ENCODE measurements around the gene STRN4.
"Not testable (repeated sequence)": the region's sequence is repeated elsewhere in the genome, so short reads cannot be mapped to it uniquely, and the experiment has no call there.

Gene STRN4, protein sequence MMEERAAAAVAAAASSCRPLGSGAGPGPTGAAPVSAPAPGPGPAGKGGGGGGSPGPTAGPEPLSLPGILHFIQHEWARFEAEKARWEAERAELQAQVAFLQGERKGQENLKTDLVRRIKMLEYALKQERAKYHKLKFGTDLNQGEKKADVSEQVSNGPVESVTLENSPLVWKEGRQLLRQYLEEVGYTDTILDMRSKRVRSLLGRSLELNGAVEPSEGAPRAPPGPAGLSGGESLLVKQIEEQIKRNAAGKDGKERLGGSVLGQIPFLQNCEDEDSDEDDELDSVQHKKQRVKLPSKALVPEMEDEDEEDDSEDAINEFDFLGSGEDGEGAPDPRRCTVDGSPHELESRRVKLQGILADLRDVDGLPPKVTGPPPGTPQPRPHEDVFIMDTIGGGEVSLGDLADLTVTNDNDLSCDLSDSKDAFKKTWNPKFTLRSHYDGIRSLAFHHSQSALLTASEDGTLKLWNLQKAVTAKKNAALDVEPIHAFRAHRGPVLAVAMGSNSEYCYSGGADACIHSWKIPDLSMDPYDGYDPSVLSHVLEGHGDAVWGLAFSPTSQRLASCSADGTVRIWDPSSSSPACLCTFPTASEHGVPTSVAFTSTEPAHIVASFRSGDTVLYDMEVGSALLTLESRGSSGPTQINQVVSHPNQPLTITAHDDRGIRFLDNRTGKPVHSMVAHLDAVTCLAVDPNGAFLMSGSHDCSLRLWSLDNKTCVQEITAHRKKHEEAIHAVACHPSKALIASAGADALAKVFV

GRCh38 chr19:46746281-46747057, at the start of gene STRN4:
Gene STRN4, minus strand, starts transcription at chr19:46746450. Its CDS starts 20 bp downstream, at chr19:46746430.
- DNase-seq (ENCODE audit: low spot score) = peak; percentile 96

- no peak for DNase-seq (ENCODE audit: low spot score)
Measured at GRCh38 chr19:46791944-46792343, 45.7 kb upstream of the STRN4 start.

DNA sequence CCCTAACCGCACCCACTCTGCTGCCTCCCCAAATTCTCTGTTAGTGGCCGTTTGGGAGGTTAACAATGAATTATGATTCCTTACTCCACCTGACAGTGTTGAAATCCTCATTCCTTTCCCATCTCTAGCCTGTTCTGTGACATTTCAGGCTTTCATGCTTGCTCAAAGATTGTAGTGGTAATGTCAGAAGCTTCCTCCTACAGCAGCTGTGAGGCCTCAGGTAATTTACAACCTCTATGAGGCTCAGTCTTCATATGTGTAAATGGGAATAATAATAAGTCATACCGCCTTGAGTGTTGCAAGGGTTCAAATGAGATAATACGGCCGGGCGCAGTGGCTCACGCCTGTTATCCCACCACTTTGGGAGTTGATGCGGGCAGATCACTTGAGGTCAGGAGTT, 43.1 kb upstream of the STRN4 start:
- no peak for DNase-seq (ENCODE audit: low spot score)

- DNase-seq (ENCODE audit: low spot score) = no peak
Measured at GRCh38 chr19:46788968-46789338, 42.7 kb upstream of the STRN4 start.

- peak; percentile 99 for DNase-seq (ENCODE audit: low spot score)
Measured at GRCh38 chr19:46788262-46788967, 42.2 kb upstream of the STRN4 start, which contains the start of gene SLC1A5. Gene SLC1A5, minus strand, starts transcription at chr19:46788594. Its CDS starts 629 bp downstream, at chr19:46787965.

- peak; percentile 64 for DNase-seq (ENCODE audit: low spot score)
Measured at GRCh38 chr19:46787331-46788261, 41.3 kb upstream of the STRN4 start.

DNA sequence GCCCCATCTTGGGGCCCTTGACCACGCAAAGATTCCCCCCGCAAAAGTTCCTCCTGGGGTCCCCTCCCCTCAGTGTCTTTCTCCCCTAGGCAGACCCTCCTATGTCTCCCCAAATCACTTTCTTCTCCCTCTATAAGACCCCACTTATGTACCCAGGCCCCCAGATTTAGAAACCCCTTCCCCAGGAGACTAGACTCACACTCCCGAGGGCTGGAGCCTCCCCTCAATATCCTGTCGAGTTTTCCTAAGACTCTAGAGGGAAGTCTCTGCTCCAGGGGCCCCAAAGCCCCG, 40.7 kb upstream of the STRN4 start:
- no peak for DNase-seq (ENCODE audit: low spot score)

GRCh38 chr19:46786236-46787039, 40.2 kb upstream of the STRN4 start:
- DNase-seq (ENCODE audit: low spot score) = peak; percentile 41

- no peak for DNase-seq (ENCODE audit: low spot score)
Measured at GRCh38 chr19:46785980-46786235, 39.7 kb upstream of the STRN4 start.

DNA sequence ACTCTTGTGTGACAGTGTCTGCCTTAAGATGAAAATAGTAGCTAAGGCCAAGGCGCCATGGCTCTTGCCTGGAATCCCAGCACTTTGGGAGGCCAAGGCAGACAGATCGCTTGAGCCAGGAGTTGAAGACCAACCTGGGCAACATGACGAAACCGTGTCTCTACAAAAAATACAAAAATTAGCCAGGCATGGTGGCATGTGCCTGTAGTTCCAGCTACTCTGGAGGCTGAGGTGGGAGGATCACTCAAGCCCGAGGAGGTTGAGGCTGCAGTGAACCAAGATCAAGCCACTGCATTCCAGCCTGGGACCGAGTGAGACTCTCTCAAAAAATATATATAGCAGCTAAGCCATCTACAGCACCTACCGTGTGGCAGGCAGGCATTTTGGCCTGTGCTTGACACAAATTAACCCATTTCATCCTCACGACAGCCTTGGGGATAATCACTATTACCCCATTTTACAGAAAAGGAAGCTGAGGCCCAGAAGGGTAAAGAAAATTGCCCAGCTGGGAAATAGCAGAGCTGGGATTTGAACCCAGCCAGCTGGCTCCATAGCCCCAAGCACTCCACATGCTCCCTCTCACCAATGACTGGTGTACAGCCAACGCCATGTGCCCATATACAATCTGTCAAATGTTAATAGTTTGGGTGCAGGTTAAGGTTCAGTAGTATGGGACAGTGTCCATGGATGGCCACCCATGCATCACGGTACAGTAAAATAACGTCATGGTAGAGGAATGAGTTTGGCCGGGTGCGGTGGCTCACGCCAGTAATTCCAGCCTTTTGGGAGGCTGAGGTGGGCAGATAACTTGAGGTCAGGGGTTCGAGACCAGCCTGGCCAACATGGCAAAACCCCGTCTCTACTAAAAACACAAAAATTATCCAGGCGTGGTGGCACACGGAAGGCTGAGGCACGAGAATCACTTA, 39.1 kb upstream of the STRN4 start:
- DNase-seq (ENCODE audit: low spot score) = peak; percentile 1

- peak; percentile 80 for DNase-seq (ENCODE audit: low spot score)
Measured at GRCh38 chr19:46784262-46785053, 38.2 kb upstream of the STRN4 start.

DNA sequence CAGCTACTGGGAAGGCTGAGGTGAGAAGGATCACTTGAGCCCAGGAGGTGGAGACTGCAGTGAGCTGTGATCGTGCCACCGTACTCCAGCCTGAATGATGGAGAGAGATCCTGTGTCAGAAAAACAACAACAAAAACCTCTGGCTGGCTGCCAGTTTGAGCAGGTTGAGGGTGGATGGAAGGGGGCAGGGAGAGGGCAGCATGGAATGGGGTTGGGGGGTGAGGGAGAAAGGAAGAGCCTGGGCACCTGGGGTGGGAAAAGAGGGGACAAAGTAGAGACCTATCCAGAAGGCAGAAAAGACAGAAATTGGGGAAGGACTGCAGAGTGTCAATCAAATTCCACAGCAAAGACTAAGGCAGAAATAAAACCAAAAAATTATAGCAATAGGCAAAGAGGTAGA, 37.4 kb upstream of the STRN4 start:
- DNase-seq (ENCODE audit: low spot score) = no peak

GRCh38 chr19:46782355-46783019, 36.2 kb upstream of the STRN4 start:
- DNase-seq (ENCODE audit: low spot score) = no peak

DNA sequence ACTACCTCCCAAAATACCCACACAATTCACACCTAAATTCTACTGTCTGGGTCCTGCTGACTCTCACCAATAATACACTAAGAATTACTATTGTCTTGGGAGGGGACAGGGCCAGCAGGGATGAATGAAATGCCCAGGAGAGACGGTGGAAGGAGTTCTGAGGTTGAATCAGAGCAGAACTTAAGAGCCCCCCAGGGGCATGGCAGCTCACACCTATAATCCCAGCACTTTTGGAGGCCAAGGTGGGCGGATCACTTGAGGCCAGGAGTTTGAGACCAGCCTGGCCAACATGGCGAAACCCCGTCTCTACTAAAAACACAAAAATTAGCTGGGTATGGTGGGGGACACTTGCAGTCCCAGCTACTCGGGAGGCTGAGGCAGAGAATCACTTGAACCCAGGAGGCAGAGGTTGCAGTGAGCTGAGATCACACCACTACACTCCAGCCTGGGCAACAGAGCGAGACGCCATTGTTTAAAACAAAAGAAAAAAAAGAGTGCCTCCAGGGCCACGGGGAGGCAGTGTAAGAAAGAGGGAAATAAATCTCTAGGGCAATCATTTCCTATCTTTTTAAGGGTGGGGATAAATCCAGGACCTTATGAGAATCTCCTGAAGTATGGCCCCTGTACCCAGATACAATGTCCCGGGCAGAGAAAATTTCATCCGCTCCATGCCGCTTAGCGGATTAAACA, 31.9 kb upstream of the STRN4 start:
- not testable (repeated sequence) for DNase-seq (ENCODE audit: low spot score)

GRCh38 chr19:46776927-46777911, 31.0 kb upstream of the STRN4 start:
- peak; percentile 93 for DNase-seq (ENCODE audit: low spot score)
